ENCODE data around the gene TTC13. TPM values are rescaled to one million over a fixed set of nuclear protein-coding genes. Genes with fewer than 3 reads are reported as not detected.

TTC13 gene
- polyA plus RNA-seq, 3 donors: 4.2 to 6.4 (median 4.3) TPM

DNA sequence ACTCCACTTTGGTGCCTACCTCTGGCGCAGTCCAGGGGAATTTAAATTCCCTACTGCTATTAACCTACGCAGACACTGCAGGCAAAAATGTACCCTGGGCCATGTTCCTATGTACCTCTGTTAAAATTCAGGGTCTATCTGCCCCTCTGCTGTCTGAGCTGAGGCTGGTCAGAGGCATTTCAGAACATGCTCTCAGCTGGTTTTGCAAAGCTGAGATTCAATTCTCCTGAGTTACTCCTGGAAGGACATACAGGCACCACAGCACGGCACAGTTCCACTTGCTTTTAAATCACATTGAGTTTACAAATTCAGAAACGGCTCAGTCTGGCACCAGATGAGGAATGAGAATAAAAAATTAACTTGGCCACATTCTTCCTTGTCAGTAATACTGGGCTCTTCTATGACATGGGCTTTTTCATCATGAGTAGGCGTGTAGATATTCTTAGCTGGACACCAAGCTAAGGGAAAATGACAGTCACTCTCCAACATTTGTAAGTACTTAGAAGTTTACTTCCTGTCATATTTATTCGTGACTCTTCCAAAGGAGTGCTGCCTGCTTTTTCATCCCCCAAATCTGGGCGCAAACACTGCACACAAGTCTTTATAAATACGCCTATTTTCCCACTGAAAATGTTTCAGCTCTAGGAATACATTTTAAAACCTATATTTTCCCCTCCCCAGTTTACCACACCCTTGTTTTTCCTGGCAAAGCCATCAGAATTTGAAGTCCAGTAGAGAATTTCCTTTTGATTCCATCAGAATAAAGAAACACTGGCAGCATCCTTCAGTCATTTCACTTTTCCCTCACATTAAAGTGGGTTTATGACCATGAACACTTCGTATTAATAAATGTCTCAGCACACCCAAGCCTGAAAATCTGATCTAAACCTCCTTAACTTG lies 112.2 kb downstream of the TTC13 start:
- no peak overlapping the region for H3K27ac ChIP-seq (ENCODE audit: low read depth, low read length)
- WGBS, 3 donors: 50 to 60% (median 56%) methylated on average over 9 of the region's 9 CpGs

DNA sequence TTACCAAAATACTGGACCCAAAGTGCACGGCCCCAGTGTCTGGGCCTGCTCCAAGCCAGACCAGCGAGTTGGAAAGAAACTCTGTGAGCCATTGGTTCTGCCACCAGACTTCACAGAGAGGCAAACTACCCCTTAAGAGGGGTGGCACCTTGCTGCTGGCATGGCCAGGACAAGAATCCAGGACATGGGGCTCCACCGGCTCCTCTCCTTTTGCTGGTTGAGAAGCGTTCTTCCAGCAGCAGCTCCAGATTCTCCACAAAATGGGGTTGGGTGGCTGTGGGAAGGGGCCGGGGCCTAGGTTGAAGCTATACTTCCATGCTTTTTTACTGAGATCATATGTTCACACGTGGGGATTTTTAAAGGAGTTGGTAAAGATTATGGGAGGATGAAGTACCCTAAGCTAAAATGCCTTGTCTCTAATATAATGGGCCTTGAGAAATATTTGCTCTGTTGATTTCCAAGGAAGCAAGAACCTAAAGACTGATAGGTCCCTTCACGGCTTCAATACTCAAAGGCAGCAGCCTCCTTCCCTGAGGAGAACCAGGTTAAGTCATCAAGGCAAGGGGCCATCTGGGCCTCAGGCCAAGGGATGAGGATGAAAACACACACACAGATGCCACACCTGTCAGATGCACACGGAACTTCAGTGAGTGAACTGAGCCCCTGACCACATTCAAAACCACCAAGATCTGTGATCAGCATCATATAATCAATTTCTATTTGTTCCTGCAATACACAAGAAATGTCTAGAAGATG lies 113.4 kb downstream of the TTC13 start:
- 82 to 88% (median 85%) methylated on average over 8 of the region's 8 CpGs for WGBS, 3 donors
- no peak overlapping the region for H3K27ac ChIP-seq (ENCODE audit: low read depth, low read length)

DNA sequence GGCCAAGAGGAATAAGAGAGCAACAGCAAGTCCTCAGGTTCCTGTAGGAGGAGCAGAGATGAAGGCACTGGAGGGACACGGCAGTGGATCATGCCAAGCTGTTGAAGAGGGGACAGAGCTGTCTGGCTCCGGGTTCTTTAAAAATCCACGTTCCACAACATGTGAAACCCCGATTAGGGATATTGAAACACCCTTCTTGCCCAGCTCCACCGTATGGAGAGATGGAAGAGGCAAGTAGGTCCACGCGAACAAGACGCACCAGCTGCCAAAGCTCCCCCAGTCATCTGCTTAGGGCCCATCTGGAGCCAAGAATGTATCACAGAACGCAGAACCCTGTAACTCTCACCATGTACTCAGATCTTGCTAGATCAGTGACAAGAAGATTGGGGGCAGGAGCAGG lies 114.2 kb downstream of the TTC13 start:
- no peak overlapping the region for H3K27ac ChIP-seq (ENCODE audit: low read depth, low read length)
- 60 to 81% (median 64%) methylated on average over 9 of the region's 9 CpGs for WGBS, 3 donors

DNA sequence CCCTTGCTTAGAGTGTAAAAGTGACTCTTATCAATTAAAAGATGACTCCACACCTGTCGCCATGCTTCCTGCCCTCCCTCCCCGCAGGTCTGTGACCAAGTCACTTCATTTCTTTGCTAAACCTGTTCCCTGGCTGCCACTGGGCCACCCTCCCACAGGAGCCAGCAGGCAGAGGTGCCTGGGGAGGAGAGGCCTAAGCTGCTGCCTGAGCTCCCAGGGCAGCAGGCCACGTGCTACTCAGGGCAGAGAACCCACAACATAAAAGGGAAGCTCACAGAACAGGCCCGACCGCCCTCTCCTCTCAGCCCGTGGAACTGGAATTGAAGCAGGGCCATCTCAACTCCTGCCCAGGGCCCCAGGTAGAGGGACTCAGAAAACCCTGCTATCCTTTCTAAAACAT lies 115.2 kb downstream of the TTC13 start:
- 35 to 55% (median 51%) methylated on average over 6 of the region's 6 CpGs for WGBS, 3 donors
- no peak overlapping the region for H3K27ac ChIP-seq (ENCODE audit: low read depth, low read length)

DNA sequence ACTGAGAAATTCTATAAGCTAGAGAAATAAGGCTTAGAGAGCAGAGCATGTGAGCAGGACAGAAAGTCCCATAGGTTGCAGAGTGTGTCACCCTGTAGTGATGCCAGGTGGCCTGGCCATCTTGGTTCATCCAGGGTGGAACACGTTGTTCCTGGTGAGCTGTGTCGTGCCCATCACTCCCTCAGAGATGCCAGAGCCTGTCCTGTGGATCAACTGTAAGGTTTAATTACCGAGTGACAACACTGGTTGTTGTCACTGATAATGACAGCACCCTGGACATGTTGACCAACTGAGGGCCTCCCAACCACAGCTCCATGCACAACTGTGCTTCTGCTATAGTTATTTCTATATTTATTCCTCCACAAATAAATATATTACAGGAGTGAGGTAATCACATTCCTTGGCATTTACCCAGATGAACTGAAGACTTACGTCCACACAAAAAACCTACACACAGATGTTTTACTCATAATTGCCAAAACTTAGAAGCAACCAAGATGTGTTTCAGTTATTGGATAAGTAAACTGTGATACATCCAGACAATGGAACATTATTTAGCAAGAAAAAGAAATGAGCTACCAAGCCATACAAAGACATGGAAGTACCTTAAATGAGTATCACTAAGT lies 116.6 kb downstream of the TTC13 start:
- WGBS, 3 donors: 83 to 89% (median 85%) methylated on average over 4 of the region's 4 CpGs
- H3K27ac ChIP-seq (ENCODE audit: low read depth, low read length): no peak overlapping the region

DNA sequence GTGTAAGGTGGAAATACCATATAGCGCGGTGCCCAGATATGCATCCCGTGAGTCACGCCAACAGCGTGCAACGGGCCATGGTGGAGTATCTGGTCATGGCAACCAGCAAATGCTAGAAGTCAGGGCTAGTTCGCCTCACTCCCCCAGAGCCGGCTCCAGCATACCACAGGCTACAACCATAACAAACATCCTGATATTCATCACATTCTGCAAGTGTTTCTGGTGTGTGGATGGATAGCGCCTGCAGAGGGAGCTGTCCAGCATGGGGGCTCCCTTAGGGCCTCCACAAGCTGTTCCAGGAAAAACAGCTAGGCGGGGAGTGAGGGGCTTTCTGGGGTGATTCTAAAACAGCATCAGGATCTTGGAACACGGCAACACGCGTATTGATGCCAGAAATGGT lies 117.2 kb downstream of the TTC13 start:
- WGBS, 3 donors: 92 to 98% (median 94%) methylated on average over 13 of the region's 13 CpGs
- H3K27ac ChIP-seq (ENCODE audit: low read depth, low read length): no peak overlapping the region

DNA sequence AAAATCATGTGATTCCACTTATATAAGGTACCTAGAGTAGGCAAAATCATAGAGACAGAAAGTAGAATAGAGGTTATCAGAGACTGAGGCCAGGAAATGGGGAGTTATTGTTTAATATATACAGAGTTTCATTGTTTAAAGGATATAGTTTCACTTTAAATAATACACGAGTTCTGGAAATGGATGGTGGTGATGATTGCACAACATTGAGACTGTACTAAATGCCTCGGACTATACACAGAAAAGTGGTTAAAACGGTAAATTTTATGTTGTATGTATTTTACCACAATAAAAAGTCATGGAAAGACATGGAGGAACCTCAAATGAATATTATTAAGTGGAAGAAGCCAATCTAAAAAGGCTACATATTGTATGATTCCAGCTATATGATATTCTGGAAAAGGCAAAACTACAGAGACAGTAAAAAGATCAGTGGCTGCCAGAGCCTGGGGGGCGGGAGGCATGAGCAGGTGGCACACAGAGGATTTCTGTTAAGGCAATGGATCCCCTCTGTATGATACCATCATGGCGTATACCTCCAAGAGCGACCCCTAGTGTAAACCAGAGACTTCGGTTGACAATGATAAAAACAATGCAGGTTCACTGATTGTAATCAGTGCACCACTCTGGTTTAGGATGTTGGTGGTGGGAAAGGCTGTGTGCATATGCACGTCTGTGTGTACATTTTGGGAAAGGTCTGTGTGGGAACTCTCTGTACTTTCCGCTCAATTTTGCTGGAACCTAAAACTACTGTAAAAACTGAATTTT lies 117.9 kb downstream of the TTC13 start:
- WGBS, 3 donors: 84 to 93% (median 87%) methylated on average over 9 of the region's 9 CpGs
- H3K27ac ChIP-seq (ENCODE audit: low read depth, low read length): no peak overlapping the region

DNA sequence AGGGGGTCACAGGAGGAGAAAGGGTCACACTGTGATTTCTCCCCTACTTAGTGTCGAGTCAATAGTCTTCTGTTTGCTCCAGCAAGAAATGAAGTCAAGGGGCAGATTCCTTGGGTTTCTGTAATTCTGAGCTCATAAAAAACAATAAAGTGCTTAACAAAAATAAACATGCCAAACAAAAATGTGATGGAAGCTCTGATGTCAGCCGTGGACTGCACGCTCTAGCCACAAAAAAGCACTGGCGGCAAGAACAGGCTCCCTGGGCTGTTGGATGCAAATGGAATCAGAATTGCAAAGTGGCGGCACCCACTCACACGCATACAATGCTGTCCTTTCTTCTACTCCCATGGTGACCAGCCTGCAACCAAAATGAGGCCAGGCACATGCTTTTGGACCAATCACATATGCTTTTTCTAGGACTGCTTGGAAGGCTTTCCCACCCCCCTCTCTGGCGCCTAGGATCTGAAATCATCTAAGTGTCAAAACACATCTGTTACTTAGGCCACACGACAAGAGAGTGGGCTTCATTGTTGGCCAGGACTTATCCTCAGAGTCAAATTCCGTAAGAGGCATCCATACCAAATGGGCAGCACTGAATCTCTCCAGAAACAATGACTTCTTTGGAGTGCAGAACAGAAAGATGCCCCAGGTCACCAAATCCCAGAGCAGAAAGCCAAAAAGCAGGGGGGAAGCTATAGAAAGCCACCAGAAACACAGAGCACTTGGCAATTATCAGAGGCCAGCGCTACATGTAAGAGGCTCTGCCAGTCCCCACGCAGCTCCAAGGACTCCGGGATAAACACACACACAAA lies 119.5 kb downstream of the TTC13 start:
- H3K27ac ChIP-seq (ENCODE audit: low read depth, low read length): no peak overlapping the region
- WGBS, 3 donors: 68 to 81% (median 77%) methylated on average over 12 of the region's 12 CpGs

DNA sequence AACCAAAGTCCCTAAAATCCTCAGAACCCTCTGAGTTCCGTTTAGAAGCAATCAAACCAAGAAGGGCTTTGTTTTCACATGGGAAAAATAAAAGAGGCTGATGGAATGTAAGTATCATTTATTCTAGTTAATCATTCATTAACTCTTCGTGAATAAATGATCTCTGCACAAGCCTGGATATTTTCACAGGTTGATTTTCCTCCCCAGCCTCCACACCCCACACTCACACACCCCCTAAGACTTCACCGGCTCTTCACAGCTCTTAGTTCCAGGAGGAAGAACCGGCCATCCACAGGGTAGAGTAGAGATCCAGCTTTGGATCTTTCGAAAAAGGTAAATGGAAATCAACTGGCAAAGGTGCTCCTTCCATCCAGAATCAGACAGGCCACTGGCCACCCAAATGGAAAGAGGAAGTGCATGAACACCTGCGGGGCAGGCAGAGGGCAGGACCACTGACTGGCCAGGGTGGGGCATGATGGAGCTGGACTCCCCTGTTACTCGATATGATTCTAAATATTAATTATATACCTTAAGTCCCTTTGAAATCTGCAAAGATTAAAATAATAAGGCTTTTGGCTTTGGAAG lies 120.3 kb downstream of the TTC13 start:
- H3K27ac ChIP-seq (ENCODE audit: low read depth, low read length): no peak overlapping the region
- WGBS, 3 donors: 78 to 88% (median 87%) methylated on average over 7 of the region's 7 CpGs

DNA sequence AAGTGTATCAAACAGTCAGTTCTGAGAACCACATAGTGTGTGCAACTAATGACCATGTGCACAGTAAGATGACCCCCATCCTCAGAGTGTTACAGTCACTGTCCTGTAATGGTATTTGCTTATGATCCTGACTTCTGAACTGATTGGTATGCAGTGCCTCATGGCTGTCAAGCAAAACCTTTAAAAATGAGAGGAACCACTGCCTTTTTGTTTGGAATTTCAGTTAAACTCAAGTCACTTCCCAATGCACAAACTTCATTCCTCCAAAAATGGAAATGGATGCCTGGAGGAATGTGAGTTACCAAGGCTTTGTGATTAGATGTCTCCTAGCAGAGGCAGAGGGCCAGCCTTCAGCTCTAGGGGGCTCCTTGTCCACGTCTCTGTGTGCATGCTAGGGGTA lies 120.8 kb downstream of the TTC13 start:
- WGBS, 3 donors: 48 to 71% (median 66%) methylated on average over 1 of the region's 1 CpG
- no peak overlapping the region for H3K27ac ChIP-seq (ENCODE audit: low read depth, low read length)

DNA sequence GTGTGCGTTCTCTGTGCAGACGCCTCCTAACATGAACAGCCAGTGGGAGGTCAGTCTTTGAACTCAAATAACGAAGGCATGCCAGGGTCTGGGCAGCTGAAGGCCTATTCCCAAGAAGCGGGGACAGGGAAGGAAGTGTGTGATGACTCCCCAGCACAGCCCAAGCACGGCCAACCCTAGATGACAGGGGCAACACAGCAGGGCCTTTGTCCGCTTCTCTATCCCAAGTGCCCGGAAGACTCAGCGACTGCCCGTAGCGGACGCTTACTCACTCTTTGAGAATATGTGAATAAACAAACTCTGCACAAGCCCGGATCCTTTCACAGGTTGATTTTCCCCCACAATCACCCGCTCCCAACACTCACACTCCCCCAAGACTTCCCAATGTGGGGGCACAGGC lies 121.6 kb downstream of the TTC13 start:
- WGBS, 3 donors: 90 to 96% (median 95%) methylated on average over 13 of the region's 13 CpGs

More for the DNA sequence above, 121.6 kb downstream of the TTC13 start:
- H3K27ac ChIP-seq (ENCODE audit: low read depth, low read length): no peak overlapping the region

Other genes with a start within 250 kb of the TTC13 start
- 1 to 10 TPM in 1 of 3 donors, under 1 TPM in 2; 0.13 to 1.9 (median 0.45) TPM for gene CAPN9, start 231.5 kb downstream of the TTC13 start, polyA plus RNA-seq
- gene C1orf198, start 110.3 kb downstream of the TTC13 start, polyA plus RNA-seq: 10 to 100 TPM; 11.8 to 19.2 (median 15.0) TPM
- gene ARV1, start 233 bp upstream of the TTC13 start, polyA plus RNA-seq: 10 to 100 TPM; 13.3 to 15.2 (median 13.5) TPM
- 100 to 1,000 TPM in 1 of 3 donors, 10 to 100 TPM in 2; 14.8 to 148 (median 61.2) TPM for gene FAM89A, start 61.4 kb upstream of the TTC13 start, polyA plus RNA-seq
- gene TRIM67, start 183.2 kb upstream of the TTC13 start, polyA plus RNA-seq: under 1 TPM; 0.02 to 0.11 (median 0.03) TPM

Data from adipose tissue (tissue), 3 donors.